GM23338 (cell line): ENCODE results near the gene NCKAP5. TPM values are rescaled to one million over a fixed set of nuclear protein-coding genes. Genes with fewer than 3 reads are reported as not detected.

Source experiments
- ATAC-seq: fragments of 200-7000 bp; cut with Tn5 transposase; 3 replicates; pipeline ENCODE4 v1.9.1; 2020
- DNase-seq: peaks from one replicate; pipeline ENCODE4 v3.0.0-alpha.2; 2015; ENCODE audit warnings: low spot score
- H2AFZ ChIP-seq: fragments of 200-600 bp; sonication (generic); 2 replicates; pipeline ENCODE4 v1.8.0; 2016; ENCODE audit warnings: antibody characterized with exemption, mild to moderate bottlenecking, moderate library complexity
- H3F3A ChIP-seq: fragments of 200-600 bp; sonication (generic); replicated peaks from 2 replicates; pipeline ENCODE4 v1.8.0; 2017; ENCODE audit warnings: antibody characterized with exemption, mixed run types, low read depth
- H3K27ac ChIP-seq: fragments of 200-600 bp; sonication (generic); 2 replicates; pipeline ENCODE4 v1.6.1; 2016; ENCODE audit warnings: low read depth
- H3K27me3 ChIP-seq: fragments of 200-600 bp; sonication (generic); 2 replicates; pipeline ENCODE4 v1.8.0; 2016; ENCODE audit warnings: mild to moderate bottlenecking, mixed run types, moderate library complexity; ENCODE audit not compliant: insufficient read depth
- H3K36me3 ChIP-seq: fragments of 200-600 bp; sonication (generic); 2 replicates; pipeline ENCODE4 v1.8.0; 2016; ENCODE audit warnings: mild to moderate bottlenecking; ENCODE audit not compliant: insufficient read depth
- H3K4me1 ChIP-seq: fragments of 200-600 bp; sonication (generic); 2 replicates; pipeline ENCODE4 v1.8.0; 2016; ENCODE audit warnings: mild to moderate bottlenecking, moderate library complexity; ENCODE audit not compliant: insufficient read depth
- H3K4me2 ChIP-seq: fragments of 200-600 bp; sonication (generic); 2 replicates; pipeline ENCODE4 v1.7.1; 2017; ENCODE audit warnings: mixed run types
- H3K4me3 ChIP-seq: fragments of 200-600 bp; sonication (generic); 2 replicates; pipeline ENCODE4 v1.6.1; 2016; ENCODE audit warnings: mixed run types
- H3K79me2 ChIP-seq: fragments of 200-600 bp; sonication (generic); replicated peaks from 2 replicates; pipeline ENCODE4 v1.8.0; 2017; ENCODE audit warnings: mild to moderate bottlenecking; ENCODE audit not compliant: insufficient read depth
- H3K9me2 ChIP-seq: fragments of 200-600 bp; sonication (generic); 2 replicates; pipeline ENCODE4 v1.8.0; 2017; ENCODE audit not compliant: insufficient read depth
- H4K20me1 ChIP-seq: fragments of 200-600 bp; sonication (generic); replicated peaks from 2 replicates; pipeline ENCODE4 v1.8.0; 2017; ENCODE audit warnings: mild to moderate bottlenecking; ENCODE audit not compliant: insufficient read depth
- H3K27ac Mint-ChIP-seq: 2 replicates; pipeline ENCODE4 v1.8.0; 2020; ENCODE audit warnings: inconsistent platforms, mild to moderate bottlenecking, moderate library complexity, mixed read lengths
- H3K27me3 Mint-ChIP-seq: 3 replicates; pipeline ENCODE4 v1.8.0; 2022; ENCODE audit warnings: low read depth, mild to moderate bottlenecking, moderate library complexity, mixed read lengths, inconsistent platforms; ENCODE audit not compliant: insufficient read depth, poor library complexity
- H3K36me3 Mint-ChIP-seq: 3 replicates; pipeline ENCODE4 v1.8.0; 2021; ENCODE audit warnings: low read depth, mild to moderate bottlenecking, inconsistent platforms, moderate library complexity, mixed read lengths
- H3K4me1 Mint-ChIP-seq: 3 replicates; pipeline ENCODE4 v1.8.0; 2020; ENCODE audit warnings: mild to moderate bottlenecking, inconsistent platforms, mixed read lengths
- H3K4me3 Mint-ChIP-seq: 3 replicates; pipeline ENCODE4 v1.8.0; 2021; ENCODE audit warnings: moderate library complexity, mild to moderate bottlenecking, inconsistent platforms, mixed read lengths
- H3K9me3 Mint-ChIP-seq: 3 replicates; pipeline ENCODE4 v1.8.0; 2020; ENCODE audit warnings: moderate library complexity, mild to moderate bottlenecking, inconsistent platforms, mixed read lengths
- EZH2 ChIP-seq: fragments of 200-600 bp; sonication (generic); IDR thresholded peaks from one replicate; pipeline ENCODE4 v1.8.0; 2017; ENCODE audit warnings: antibody characterized with exemption, mild to moderate bottlenecking, low read depth; ENCODE audit not compliant: unreplicated experiment
- EZH2phosphoT487 ChIP-seq: fragments of 200-600 bp; sonication (generic); IDR thresholded peaks from one replicate; pipeline ENCODE4 v1.8.1; 2018; ENCODE audit warnings: antibody characterized with exemption; ENCODE audit not compliant: unreplicated experiment
- NANOG ChIP-seq: IDR thresholded peaks from 2 replicates; pipeline ENCODE4 v1.6.1; 2016; ENCODE audit warnings: antibody characterized with exemption, borderline replicate concordance
- POLR2AphosphoS5 ChIP-seq: IDR thresholded peaks from 2 replicates; pipeline ENCODE4 v1.6.1; 2016; ENCODE audit warnings: antibody characterized with exemption, low read depth
- STAT1 ChIP-seq: IDR thresholded peaks from one replicate; pipeline ENCODE4 v1.6.1; 2016; ENCODE audit warnings: antibody characterized with exemption; ENCODE audit not compliant: unreplicated experiment
- ZNF114 ChIP-seq: fragments of 250-450 bp; sonication (Bioruptor Pico); IDR thresholded peaks from 2 replicates; pipeline ENCODE4 v1.5.0; 2020; ENCODE audit warnings: mild to moderate bottlenecking, moderate library complexity
- ZNF331 ChIP-seq: fragments of 250-450 bp; sonication (Bioruptor Pico); IDR thresholded peaks from 2 replicates; pipeline ENCODE4 v1.5.0; 2020; ENCODE audit warnings: low read depth, mild to moderate bottlenecking, moderate library complexity
- ZNF462 ChIP-seq: fragments of 250-450 bp; sonication (Bioruptor Pico); IDR thresholded peaks from 2 replicates; pipeline ENCODE4 v1.5.0; 2020; ENCODE audit warnings: mild to moderate bottlenecking, moderate library complexity
- polyA plus RNA-seq: library from polyadenylated mRNA; unstranded; fragments of >200 nt; fragmentation: Nextera tagmentation; extraction: Ambion mirVana; gene quantifications from 2 replicates; pipeline ENCODE4 v1.2.1, GENCODE V29; 2016
- total RNA-seq: library from RNA; depleted of rRNA; stranded (reverse); fragments of >200 nt; shearing (Covaris generic); gene quantifications from 2 replicates; pipeline ENCODE4 v1.2.3, GENCODE V29; 2014

The NCKAP5 gene
- total and polyA plus RNA-seq, 2 experiments from 2014 or later, result 0.34 to 0.73 TPM

GRCh38 chr2:133393895-133394294, 174.4 kb downstream of the NCKAP5 start (continued):
- TF ChIP-seq ZNF462 (CRISPR knock-in tag) (no peak), POLR2AphosphoS5 (no peak), EZH2phosphoT487 (no peak), ZNF331 (no peak), NANOG (no peak), STAT1 (no peak)

DNA sequence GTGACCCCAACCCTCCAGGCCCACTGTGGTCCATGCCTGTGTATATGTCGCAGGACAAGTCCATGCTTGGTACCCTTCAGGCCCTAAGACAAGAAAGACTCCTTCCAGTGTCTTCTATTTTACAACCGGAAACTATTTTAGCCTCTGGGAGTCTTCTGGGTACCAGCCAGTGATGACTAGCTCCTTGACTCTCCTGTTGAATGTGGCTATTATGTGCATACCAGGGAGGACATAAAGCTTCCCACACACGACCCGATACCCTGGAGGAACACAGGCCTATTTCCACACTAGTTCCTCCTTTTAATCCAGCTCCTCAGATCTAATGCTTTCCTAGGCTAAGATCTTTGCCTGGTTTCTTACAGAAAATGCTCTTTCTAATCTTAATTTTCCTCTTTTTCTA, 178.1 kb downstream of the NCKAP5 start:
- H3K27me3 Mint-ChIP-seq, result peaks cover 7% of the 10 kb centered on the region
- no peak for DNase-seq
- TF ChIP-seq ZNF462 (CRISPR knock-in tag) (no peak), ZNF114 (CRISPR knock-in tag) (no peak), EZH2 (no peak), NANOG (no peak)
- Histone ChIP-seq H3F3A (no peaks in the 10 kb centered on the region), H3K79me2 (no peaks in the 10 kb centered on the region), H3K9me2 (peaks cover 24% of the 10 kb centered on the region; the same call in 1 of the 2 replicates), H3K4me3 (no peak overlapping the region), H3K36me3 (no peaks in the 10 kb centered on the region), H3K4me2 (no peak overlapping the region), H2AFZ (no peak overlapping the region), H3K27me3 (no peaks in the 10 kb centered on the region), H4K20me1 (no peaks in the 10 kb centered on the region), H3K27ac (no peak overlapping the region), H3K4me1 (no peaks in the 10 kb centered on the region)
- H3K4me1 Mint-ChIP-seq, result no peaks in the 10 kb centered on the region; the same call in 2 of the 3 replicates
- no peak overlapping the region for H3K27ac Mint-ChIP-seq
- H3K36me3 Mint-ChIP-seq, result peaks cover 34% of the 10 kb centered on the region
- no peak overlapping the region for H3K4me3 Mint-ChIP-seq
- peaks cover 43% of the 10 kb centered on the region for H3K9me3 Mint-ChIP-seq
- no peak for ATAC-seq
